ENCODE data around the gene ZNF480.
"Not testable (repeated sequence)": the region's sequence is repeated elsewhere in the genome, so short reads cannot be mapped to it uniquely, and the experiment has no call there.

ZNF480 gene

GRCh38 chr19:52336791-52337381 is 39.9 kb downstream of the ZNF480 start:
- no peak for DNase-seq (ENCODE audit: low spot score)

GRCh38 chr19:52339022-52339421 is 42.1 kb downstream of the ZNF480 start:
- not testable (repeated sequence) for DNase-seq (ENCODE audit: low spot score)

- peak; percentile 53 for DNase-seq (ENCODE audit: low spot score)
Observed at GRCh38 chr19:52343548-52343947, 46.6 kb downstream of the ZNF480 start.

GRCh38 chr19:52345162-52345561 is 48.2 kb downstream of the ZNF480 start:
- DNase-seq (ENCODE audit: low spot score): no peak

- peak; percentile 16 for DNase-seq (ENCODE audit: low spot score)
Observed at GRCh38 chr19:52351512-52351911, 54.5 kb downstream of the ZNF480 start.

GRCh38 chr19:52366414-52366824 is 69.5 kb downstream of the ZNF480 start:
- DNase-seq (ENCODE audit: low spot score): no peak

- peak; percentile 88 for DNase-seq (ENCODE audit: low spot score)
Observed at GRCh38 chr19:52369559-52370340, 72.8 kb downstream of the ZNF480 start, which contains the start of gene ZNF880. TSS of gene ZNF880 (plus strand) at chr19:52369923. CDS start at chr19:52369966, 43 bp downstream.

- DNase-seq (ENCODE audit: low spot score): no peak
Observed at GRCh38 chr19:52370341-52370710, 73.4 kb downstream of the ZNF480 start.

Data from germinal center (tissue), 1 donor.